ENCODE measurements around the gene KLK12.

KLK12 gene

GRCh38 chr19:51019544-51019925 lies 15.3 kb downstream of the KLK12 start, which contains the start of gene KLK10 (continued):
- TF ChIP-seq BCL6B (tag by site-specific recombination; IDR thresholded peaks at IDR 0.05) (no peak), ZNF501 (tag by site-specific recombination; IDR thresholded peaks at IDR 0.05) (no peak), ZNF639 (tag by site-specific recombination; IDR thresholded peaks at IDR 0.05) (no peak), ZNF423 (tag by site-specific recombination; IDR thresholded peaks at IDR 0.05) (no peak), ZNF311 (tag by site-specific recombination; IDR thresholded peaks at IDR 0.05; ENCODE audit: borderline replicate concordance) (no peak), ZNF18 (tag by site-specific recombination; IDR thresholded peaks at IDR 0.05) (no peak), ZFP41 (tag by site-specific recombination; IDR thresholded peaks at IDR 0.05; ENCODE audit: borderline replicate concordance) (no peak), ZBTB11 (tag by site-specific recombination; conservative IDR thresholded peaks at IDR 0.05; ENCODE audit: low read depth) (no peak)

GRCh38 chr19:51018745-51019543 lies 15.9 kb downstream of the KLK12 start:
- H3K36me3 ChIP-seq (ENCODE audit: control insufficient read depth in 2 of 2, insufficient read depth in 1 of 2, low read length in 2 of 2) = no peaks in the 10 kb centered on the region
- CTCF ChIA-PET = interaction anchor here (0.7 to 8.5 kb wide), 4 partner anchors 76 to 230 kb away, joined by 3 to 177 read pairs (median 9); no protein-coding TSS in a partner anchor
- no peaks in the 10 kb centered on the region; the same call in 1 of the 2 replicates for H3K4me1 ChIP-seq (ENCODE audit: control insufficient read depth, insufficient read depth, low read length)
- POLR2A ChIA-PET = interaction anchor here (0.7 to 1.0 kb wide), 3 partner anchors 73 to 227 kb away, joined by 3 to 4 read pairs (median 3); no protein-coding TSS in a partner anchor
- no peak overlapping the region for H3K4me3 ChIP-seq (ENCODE audit: low read depth, low read length)
- no peaks in the 10 kb centered on the region for H3K9me3 ChIP-seq (ENCODE audit: control insufficient read depth, insufficient read depth, low read depth, low read length)
- H3K27ac ChIP-seq (ENCODE audit: extremely low read depth, low read depth, low read length) = no peak overlapping the region
- TF ChIP-seq ZNF341 (tag by site-specific recombination; IDR thresholded peaks at IDR 0.05; ENCODE audit: low read depth) (peak; percentile 40), ZNF398 (tag by site-specific recombination; IDR thresholded peaks at IDR 0.05) (peak; percentile 94), ZNF513 (tag by site-specific recombination; IDR thresholded peaks at IDR 0.05) (no peak), ZNF600 (tag by site-specific recombination; IDR thresholded peaks at IDR 0.05) (no peak), SP7 (tag by site-specific recombination; IDR thresholded peaks at IDR 0.05) (no peak), SP3 (tag by site-specific recombination; IDR thresholded peaks at IDR 0.05) (peak; percentile 85), ZNF645 (tag by site-specific recombination; IDR thresholded peaks at IDR 0.05) (no peak), ZNF639 (tag by site-specific recombination; IDR thresholded peaks at IDR 0.05) (no peak), ZNF335 (tag by site-specific recombination; conservative IDR thresholded peaks at IDR 0.05) (peak; percentile 88), HOXD13 (CRISPR knock-in tag; IDR thresholded peaks at IDR 0.05; ENCODE audit: borderline replicate concordance) (no peak), TRIM28 (IDR thresholded peaks at IDR 0.05; ENCODE audit: borderline replicate concordance, low read length) (no peak), REPIN1 (tag by site-specific recombination; IDR thresholded peaks at IDR 0.05; ENCODE audit: low read depth) (no peak), ZBTB1 (tag by site-specific recombination; IDR thresholded peaks at IDR 0.05) (no peak), ZNF133 (tag by site-specific recombination; IDR thresholded peaks at IDR 0.05) (no peak)
